IMR-90 (cell line): Measurements from ENCODE around the gene RAB31. TPM values are rescaled to one million over a fixed set of nuclear protein-coding genes. Genes with fewer than 3 reads are reported as not detected.

Source experiments
- ATAC-seq: fragments of 200-7000 bp; cut with Tn5 transposase; 2 replicates; pipeline ENCODE4 v1.9.1; 2020; ENCODE audit warnings: low read depth, mild to moderate bottlenecking, moderate library complexity
- BruUV-seq: library from RNA; stranded (reverse); fragments of 400-500 nt; replicated peaks from 2 replicates; lab custom pipeline; 2021; lab: Mats Ljungman, UMichigan
- CTCF ChIA-PET: fragments of 300-600 bp; formaldehyde crosslinking; extraction: SDS; loops from one replicate; lab custom pipeline; 2021; ENCODE audit warnings: antibody characterized with exemption; lab: Yijun Ruan, JAX
- POLR2A ChIA-PET: fragments of 300-600 bp; sonication (Branson Sonifier 250); formaldehyde crosslinking; loops from one replicate; lab custom pipeline; 2022; ENCODE audit warnings: antibody characterized with exemption; ENCODE audit not compliant: unreplicated experiment; lab: Charles Lee
- DNase-seq: peaks from one replicate; pipeline ENCODE4 v3.0.0; 2013
- H2AFZ ChIP-seq: replicated peaks from 2 replicates; pipeline ENCODE3; 2013; ENCODE audit warnings: low read length, mild to moderate bottlenecking; ENCODE audit not compliant: poor library complexity
- H2AK5ac ChIP-seq: 2 replicates; pipeline ENCODE4 v1.6.1; 2013; ENCODE audit warnings: low read depth, low read length, inconsistent platforms
- H2AK9ac ChIP-seq: replicated peaks from 2 replicates; pipeline ENCODE3; 2013; ENCODE audit warnings: mild to moderate bottlenecking, low read depth, low read length, moderate library complexity; ENCODE audit not compliant: poor library complexity
- H2BK120ac ChIP-seq: 2 replicates; pipeline ENCODE4 v1.6.1; 2013; ENCODE audit warnings: low read depth, low read length, inconsistent platforms
- H2BK15ac ChIP-seq: 3 replicates; pipeline ENCODE4 v1.6.1; 2013; ENCODE audit warnings: low read depth, low read length, inconsistent platforms
- H2BK20ac ChIP-seq: 2 replicates; pipeline ENCODE4 v1.6.1; 2013; ENCODE audit warnings: low read depth, mild to moderate bottlenecking, inconsistent platforms, low read length, moderate library complexity
- H2BK5ac ChIP-seq: 2 replicates; pipeline ENCODE4 v1.6.1; 2013; ENCODE audit warnings: mild to moderate bottlenecking, low read depth, low read length, inconsistent platforms; ENCODE audit not compliant: poor library complexity, severe bottlenecking
- H3K14ac ChIP-seq: replicated peaks from 2 replicates; pipeline ENCODE4 v1.6.1; 2013; ENCODE audit warnings: low read depth, low read length, inconsistent platforms
- H3K18ac ChIP-seq: 2 replicates; pipeline ENCODE4 v1.6.1; 2013; ENCODE audit warnings: low read depth, low read length, control low read depth
- H3K23ac ChIP-seq: 2 replicates; pipeline ENCODE4 v1.6.1; 2013; ENCODE audit warnings: low read depth, low read length, inconsistent platforms
- H3K27ac ChIP-seq: 2 replicates; pipeline ENCODE4 v1.5.1; 2013; ENCODE audit warnings: mild to moderate bottlenecking, control low read depth, low read length; ENCODE audit not compliant: insufficient read depth
- H3K27me3 ChIP-seq: 2 replicates; pipeline ENCODE4 v1.6.1; 2013; ENCODE audit warnings: low read length; ENCODE audit not compliant: control insufficient read depth, insufficient read depth
- H3K36me3 ChIP-seq: 2 replicates; pipeline ENCODE4 v1.6.1; 2013; ENCODE audit warnings: low read length, mixed read lengths; ENCODE audit not compliant: control insufficient read depth, insufficient read depth
- H3K4ac ChIP-seq: 2 replicates; pipeline ENCODE4 v1.6.1; 2013; ENCODE audit warnings: low read depth, low read length, inconsistent platforms
- H3K4me1 ChIP-seq: 2 replicates; pipeline ENCODE4 v1.6.1; 2013; ENCODE audit warnings: low read length, mixed read lengths; ENCODE audit not compliant: control insufficient read depth, insufficient read depth
- H3K4me2 ChIP-seq: 2 replicates; pipeline ENCODE4 v1.6.1; 2013; ENCODE audit warnings: low read depth, mild to moderate bottlenecking, control low read depth, low read length, moderate library complexity
- H3K4me3 ChIP-seq: 2 replicates; pipeline ENCODE4 v1.5.1; 2013; ENCODE audit warnings: low read depth, mild to moderate bottlenecking, control low read depth, low read length, moderate library complexity; ENCODE audit not compliant: insufficient read depth
- H3K56ac ChIP-seq: 2 replicates; pipeline ENCODE4 v1.6.1; 2013; ENCODE audit warnings: low read length, inconsistent platforms; ENCODE audit not compliant: insufficient read depth; ENCODE audit errors: extremely low read depth
- H3K79me1 ChIP-seq, 2 experiments: 2 replicates each; pipeline ENCODE4 v1.6.1; 2013; ENCODE audit warnings: low read length in 2 of 2, inconsistent platforms in 1 of 2, low read depth in 1 of 2
- H3K9ac ChIP-seq: 2 replicates; pipeline ENCODE4 v1.6.1; 2013; ENCODE audit warnings: low read depth, low read length, control low read depth
- H3K9me1 ChIP-seq: 2 replicates; pipeline ENCODE4 v1.6.1; 2013; ENCODE audit warnings: low read length, inconsistent platforms; ENCODE audit not compliant: insufficient read depth
- H3K9me3 ChIP-seq: 2 replicates; pipeline ENCODE4 v1.6.1; 2013; ENCODE audit warnings: low read length; ENCODE audit not compliant: control insufficient read depth, insufficient read depth
- H4K20me1 ChIP-seq: 2 replicates; pipeline ENCODE4 v1.6.1; 2013; ENCODE audit warnings: low read length, inconsistent platforms; ENCODE audit not compliant: insufficient read depth
- H4K5ac ChIP-seq: 2 replicates; pipeline ENCODE4 v1.6.1; 2013; ENCODE audit warnings: mild to moderate bottlenecking, low read depth, low read length, control low read depth
- H4K8ac ChIP-seq, 2 experiments: 2 replicates each; pipeline ENCODE4 v1.6.1; 2013; ENCODE audit warnings: low read depth in 2 of 2, low read length in 2 of 2, control low read depth in 1 of 2, inconsistent platforms in 1 of 2
- H4K91ac ChIP-seq: 2 replicates; pipeline ENCODE4 v1.6.1; 2013; ENCODE audit warnings: low read depth, low read length, inconsistent platforms; ENCODE audit not compliant: insufficient read depth
- CHD1 ChIP-seq: IDR thresholded peaks from 2 replicates; pipeline ENCODE4 v1.6.1; 2012; ENCODE audit warnings: low read depth, low read length, improper control_type of control experiment
- ELK1 ChIP-seq: fragments of 150-350 bp; IDR thresholded peaks from 2 replicates; pipeline ENCODE4 v1.6.1; 2016; ENCODE audit warnings: low read depth, mild to moderate bottlenecking, low read length, moderate library complexity, borderline replicate concordance
- FOS ChIP-seq: fragments of 150-350 bp; IDR thresholded peaks from 2 replicates; pipeline ENCODE4 v1.6.1; 2016; ENCODE audit warnings: low read depth, low read length
- MAFK ChIP-seq: IDR thresholded peaks from 2 replicates; pipeline ENCODE4 v1.6.1; 2012; ENCODE audit warnings: low read depth, low read length, improper control_type of control experiment
- POLR2A ChIP-seq: IDR thresholded peaks from 2 replicates; pipeline ENCODE4 v1.6.1; 2012; ENCODE audit warnings: mild to moderate bottlenecking, low read depth, low read length
- RCOR1 ChIP-seq: IDR thresholded peaks from 2 replicates; pipeline ENCODE4 v1.6.1; 2012; ENCODE audit warnings: mild to moderate bottlenecking, low read length, improper control_type of control experiment; ENCODE audit not compliant: insufficient replicate concordance
- SMC3 ChIP-seq: fragments of 150-350 bp; IDR thresholded peaks from 2 replicates; pipeline ENCODE4 v1.6.1; 2016; ENCODE audit warnings: low read depth, mild to moderate bottlenecking, antibody characterized with exemption, low read length, moderate library complexity
- USF2 ChIP-seq: fragments of 150-350 bp; IDR thresholded peaks from 2 replicates; pipeline ENCODE4 v1.6.1; 2017; ENCODE audit warnings: mild to moderate bottlenecking, antibody characterized with exemption, low read length, low read depth
- WGBS, 2 experiments: methylation state at CpG; one replicate each; pipeline versions ENCODE4 v1.1.5 to v1.1.7; 2013; ENCODE audit warnings: missing lambda C conversion rate in 2 of 2; ENCODE audit not compliant: insufficient read length in 1 of 2; ENCODE audit errors: extremely low coverage in 2 of 2; 5-methylcytosine and 5-hydroxymethylcytosine counted together
- dilution Hi-C: fragments of 300-500 bp; cut with HindIII; formaldehyde crosslinking; loops from one replicate; pipeline ENCODE4 v1.14.3; 2018; ENCODE audit warnings: low sequenced_read_pairs; ENCODE audit not compliant: unreplicated experiment
- in situ Hi-C: fragments of 300-500 bp; cut with MboI; formaldehyde crosslinking; loops from 3 replicates; pipeline ENCODE4 v1.14.3; 2019; ENCODE audit warnings: low sequenced_read_pairs, inconsistent platforms, mixed read lengths
- intact Hi-C: fragments of 100-400 bp; cut with micrococcal nuclease; formaldehyde crosslinking; loops from 2 replicates; pipeline ENCODE4 v1.10.0; 2022
- polyA plus RNA-seq, 3 experiments: library from polyadenylated mRNA; depleted of rRNA; stranded (reverse); fragments of >200 nt; gene quantifications; 2 replicates each; pipeline ENCODE4 v1.2.3, GENCODE V29; 2012; ENCODE audit warnings: low replicate concordance in 1 of 3
- total RNA-seq: library from RNA; depleted of rRNA; stranded (reverse); fragments of >200 nt; gene quantifications from 2 replicates; pipeline ENCODE4 v1.2.3, GENCODE V29; 2012

RAB31 gene
- total and polyA plus RNA-seq, 2 of the 4 experiments (the other 2 are of a cell fraction) = 13.8 to 26.9 TPM

GRCh38 chr18:9790261-9790660, 82.2 kb downstream of the RAB31 start:
- Histone ChIP-seq H4K20me1 (no peaks in the 10 kb centered on the region), H3K4me1 (0 out of 2 replicates have a peak, but pooled peaks cover 2% of the 10 kb centered on the region), H3K4me3 (no peak overlapping the region), H3K9me3 (no peaks in the 10 kb centered on the region), H2AK9ac (no peak overlapping the region), H3K4me2 (no peak overlapping the region), H3K56ac (no peak overlapping the region), H2AFZ (no peak overlapping the region), H2BK15ac (no peak overlapping the region), H2AK5ac (no peak overlapping the region), H3K27ac (no peak overlapping the region), H2BK5ac (no peak overlapping the region), H3K14ac (no peak overlapping the region), H3K36me3 (no peaks in the 10 kb centered on the region), H3K79me1 (peaks cover 4 to 12% of the 10 kb centered on the region in 2 experiments; a peak in 3 of 4 replicates), H3K18ac (no peak overlapping the region), H4K8ac (no peak overlapping the region), H2BK120ac (no peak overlapping the region), H3K9ac (no peak overlapping the region), H4K5ac (no peak overlapping the region), H3K27me3 (no peaks in the 10 kb centered on the region), H3K23ac (no peak overlapping the region), H4K91ac (no peak overlapping the region), H3K4ac (no peak overlapping the region), H3K9me1 (no peaks in the 10 kb centered on the region), H2BK20ac (no peak overlapping the region)
- no peak for ATAC-seq
- BruUV-seq = no TSS peak
- no CpG with 5 or more reads among the region's 2 CpGs for WGBS, 2 experiments
- POLR2A ChIA-PET = no interaction called here
- DNase-seq = no peak
- intact Hi-C loops = no loop called here
- dilution Hi-C loops = no loop called here
- CTCF ChIA-PET = no interaction called here
- in situ Hi-C loops = no loop called here
- no peak for TF ChIP-seq MAFK
- no peak for TF ChIP-seq POLR2A
- TF ChIP-seq FOS = no peak
- TF ChIP-seq ELK1 = no peak
- TF ChIP-seq USF2 = no peak
- TF ChIP-seq SMC3 = no peak
- TF ChIP-seq CHD1 = no peak
- TF ChIP-seq RCOR1 = no peak
